Kidney (tissue), 14 donors: ENCODE results near the gene ENPP3. TPM values are rescaled to one million over a fixed set of nuclear protein-coding genes. Genes with fewer than 3 reads are reported as not detected.

Source experiments
- DNase-seq, 5 donors: peaks; one replicate each; pipeline ENCODE4 v3.0.0-alpha.2; 2013 to 2020
- FAIRE-seq: peaks from 2 replicates; lab custom pipeline; 2012; peaks lifted over from hg19 to GRCh38; lab: Jason Lieb, UNC
- H3K27ac ChIP-seq, 2 donors: one replicate each; pipeline ENCODE4 v1.7.0; 2013; ENCODE audit warnings: low read depth in 2 of 2, low read length in 2 of 2, inconsistent platforms in 1 of 2
- H3K27me3 ChIP-seq: one replicate; pipeline ENCODE4 v1.7.1; 2013; ENCODE audit warnings: low read length, inconsistent platforms; ENCODE audit not compliant: control insufficient read depth, insufficient read depth
- H3K36me3 ChIP-seq, 3 donors: one replicate each; pipeline versions ENCODE4 v1.7.0 to v1.7.1; 2013; ENCODE audit warnings: low read length in 3 of 3, control low read depth in 1 of 3, inconsistent platforms in 1 of 3; ENCODE audit not compliant: insufficient read depth in 3 of 3, control insufficient read depth in 2 of 3
- H3K4me1 ChIP-seq, 3 donors: one replicate each; pipeline versions ENCODE4 v1.7.0 to v1.7.1; 2013; ENCODE audit warnings: low read length in 3 of 3, inconsistent platforms in 1 of 3, low read depth in 1 of 3; ENCODE audit not compliant: control insufficient read depth in 2 of 3, insufficient read depth in 2 of 3
- H3K4me3 ChIP-seq, 3 donors: one replicate each; pipeline versions ENCODE4 v1.7.0 to v1.8.1; 2013; ENCODE audit warnings: low read length in 3 of 3, control low read depth in 1 of 3, inconsistent platforms in 1 of 3
- H3K9ac ChIP-seq, 3 donors: one replicate each; pipeline versions ENCODE4 v1.7.0 to v1.7.1; 2013; ENCODE audit warnings: low read length in 3 of 3, control low read depth in 1 of 3, inconsistent platforms in 1 of 3
- H3K9me3 ChIP-seq, 3 donors: one replicate each; pipeline versions ENCODE4 v1.7.0 to v1.7.1; 2013; ENCODE audit warnings: low read length in 3 of 3, control low read depth in 1 of 3, inconsistent platforms in 1 of 3; ENCODE audit not compliant: control insufficient read depth in 2 of 3, insufficient read depth in 1 of 3
- intact Hi-C: fragments of 100-400 bp; cut with DNase I; formaldehyde crosslinking; loops from one replicate; pipeline ENCODE4 v1.11.1; 2022
- polyA plus RNA-seq: library from polyadenylated mRNA; stranded (reverse); fragments of 350-450 nt; fragmentation: Illumina TruSeq; extraction: RNeasy Lipid Tissue Mini Kit (QIAGEN cat#74804); gene quantifications from one replicate; pipeline ENCODE4 v1.2.3, GENCODE V29; 2014; ENCODE audit warnings: low read depth, low replicate concordance; ENCODE audit not compliant: insufficient read depth
- total RNA-seq: library from RNA; stranded (reverse); fragmentation: NEBNext Ultra II Directional; extraction: Animal tissue kit (Norgen Biotek cat#: 25700); gene quantifications from one replicate; pipeline ENCODE4 v1.2.1, GENCODE V29; 2021
- TF ChIP-seq, protein P1 (sequence below): IDR thresholded peaks from 3 replicates; pipeline ENCODE4 v1.5.1; 2012; ENCODE audit warnings: mild to moderate bottlenecking, moderate library complexity, borderline replicate concordance; ENCODE audit not compliant: insufficient read depth; ENCODE audit errors: extremely low read depth
- donor health status: control.
- donor health status: control.
- donor health status: control.
- donor health status: control.
- donor health status: control.
- donor health status: DM: yes; HTN: yes; CAD: no.
- donor health status: Normal renal cell carcinoma (clear cell type).

The ENPP3 gene
- total and polyA plus RNA-seq, 2 donors from 2014 or later = 2.0 to 2.5 TPM

DNA sequence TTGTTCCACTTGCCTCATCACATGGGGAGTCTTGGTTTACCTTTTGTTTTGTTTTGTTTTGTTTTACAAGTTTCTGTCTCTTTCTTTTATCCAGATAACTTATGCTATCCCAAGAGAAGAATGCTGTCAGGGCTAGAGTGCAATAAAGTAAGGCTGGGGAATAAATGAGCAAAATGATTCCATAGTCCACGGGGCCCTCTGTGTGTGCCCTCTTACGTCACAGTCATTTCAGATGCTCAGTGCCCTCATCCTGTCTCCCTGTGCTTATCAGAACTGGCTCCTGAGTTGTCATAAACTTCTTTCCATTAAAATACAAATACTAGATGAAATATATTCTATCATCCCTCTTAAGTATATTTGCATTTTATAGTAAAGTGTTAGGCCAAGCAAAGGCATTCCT is 139.9 kb downstream of the ENPP3 start:
- intact Hi-C loops = no loop called here
- TF ChIP-seq, protein P1, sequence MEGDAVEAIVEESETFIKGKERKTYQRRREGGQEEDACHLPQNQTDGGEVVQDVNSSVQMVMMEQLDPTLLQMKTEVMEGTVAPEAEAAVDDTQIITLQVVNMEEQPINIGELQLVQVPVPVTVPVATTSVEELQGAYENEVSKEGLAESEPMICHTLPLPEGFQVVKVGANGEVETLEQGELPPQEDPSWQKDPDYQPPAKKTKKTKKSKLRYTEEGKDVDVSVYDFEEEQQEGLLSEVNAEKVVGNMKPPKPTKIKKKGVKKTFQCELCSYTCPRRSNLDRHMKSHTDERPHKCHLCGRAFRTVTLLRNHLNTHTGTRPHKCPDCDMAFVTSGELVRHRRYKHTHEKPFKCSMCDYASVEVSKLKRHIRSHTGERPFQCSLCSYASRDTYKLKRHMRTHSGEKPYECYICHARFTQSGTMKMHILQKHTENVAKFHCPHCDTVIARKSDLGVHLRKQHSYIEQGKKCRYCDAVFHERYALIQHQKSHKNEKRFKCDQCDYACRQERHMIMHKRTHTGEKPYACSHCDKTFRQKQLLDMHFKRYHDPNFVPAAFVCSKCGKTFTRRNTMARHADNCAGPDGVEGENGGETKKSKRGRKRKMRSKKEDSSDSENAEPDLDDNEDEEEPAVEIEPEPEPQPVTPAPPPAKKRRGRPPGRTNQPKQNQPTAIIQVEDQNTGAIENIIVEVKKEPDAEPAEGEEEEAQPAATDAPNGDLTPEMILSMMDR = no peak
- H3K27me3 ChIP-seq = no peaks in the 10 kb centered on the region
- FAIRE-seq (no peak), DNase-seq (peak in 1 of 5 donors; percentile 5)
- no peaks in the 10 kb centered on the region for H3K36me3 ChIP-seq
- no peak overlapping the region for H3K4me3 ChIP-seq
- no peaks in the 10 kb centered on the region for H3K9me3 ChIP-seq
- no peaks in the 10 kb centered on the region for H3K4me1 ChIP-seq
- H3K27ac ChIP-seq = no peak overlapping the region
- no peak overlapping the region for H3K9ac ChIP-seq

DNA sequence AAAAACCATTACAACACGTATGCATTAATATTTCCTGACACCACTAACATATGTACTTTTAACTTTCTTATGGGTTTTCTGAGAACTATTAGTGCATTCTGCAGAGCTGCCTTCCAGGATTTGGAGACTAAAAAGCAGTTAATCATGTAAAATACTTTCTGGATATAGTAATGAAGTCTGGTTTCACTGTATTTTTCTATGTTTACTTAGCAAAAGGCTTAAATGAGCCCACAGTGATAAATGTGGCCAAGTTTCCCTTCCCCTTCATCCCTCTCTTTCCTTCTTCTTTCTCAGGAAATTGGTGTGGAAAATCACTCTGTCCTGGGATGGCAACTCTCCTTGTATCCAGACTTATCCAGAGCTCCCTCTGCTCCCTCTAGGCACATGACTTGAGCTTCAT is 141.1 kb downstream of the ENPP3 start:
- intact Hi-C loops = no loop called here
- Histone ChIP-seq H3K27ac (no peak overlapping the region), H3K4me3 (no peak overlapping the region), H3K27me3 (no peaks in the 10 kb centered on the region), H3K4me1 (no peaks in the 10 kb centered on the region), H3K36me3 (no peaks in the 10 kb centered on the region), H3K9ac (no peak overlapping the region), H3K9me3 (no peaks in the 10 kb centered on the region)
- TF ChIP-seq, protein P1 = no peak
- DNase-seq = peak in 1 of 5 donors; percentile 24
- FAIRE-seq = no peak

DNA sequence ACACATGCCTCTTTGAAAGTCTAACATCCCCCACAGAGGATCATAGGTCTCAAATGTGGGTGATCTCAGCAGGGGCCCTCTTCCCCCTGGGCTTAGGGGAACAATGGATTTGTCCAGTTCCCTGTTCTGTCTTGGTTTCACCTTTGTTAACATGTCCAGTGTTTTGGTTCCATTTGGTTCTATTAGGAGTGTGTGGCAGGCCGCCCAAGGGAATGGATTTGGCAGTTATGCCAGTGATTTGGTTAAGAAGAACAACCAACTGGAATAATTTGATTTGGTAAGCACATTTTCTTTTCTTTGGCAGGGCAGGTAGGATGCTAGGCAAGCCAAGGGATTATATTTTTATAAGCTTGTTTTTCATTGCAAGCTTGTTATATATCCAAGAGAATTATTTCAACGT is 142.2 kb downstream of the ENPP3 start:
- FAIRE-seq = no peak

More for the DNA sequence above, 142.2 kb downstream of the ENPP3 start:
- TF ChIP-seq, protein P1 = no peak
- H3K27ac ChIP-seq = no peak overlapping the region
- no peaks in the 10 kb centered on the region for H3K4me1 ChIP-seq
- no peak overlapping the region for H3K9ac ChIP-seq
- H3K9me3 ChIP-seq = no peaks in the 10 kb centered on the region
- no peak for DNase-seq
- H3K36me3 ChIP-seq = no peaks in the 10 kb centered on the region
- no peaks in the 10 kb centered on the region for H3K27me3 ChIP-seq
- intact Hi-C loops = no loop called here
- H3K4me3 ChIP-seq = no peak overlapping the region
